ENCODE results near the gene GUCD1.

The GUCD1 gene

DNA sequence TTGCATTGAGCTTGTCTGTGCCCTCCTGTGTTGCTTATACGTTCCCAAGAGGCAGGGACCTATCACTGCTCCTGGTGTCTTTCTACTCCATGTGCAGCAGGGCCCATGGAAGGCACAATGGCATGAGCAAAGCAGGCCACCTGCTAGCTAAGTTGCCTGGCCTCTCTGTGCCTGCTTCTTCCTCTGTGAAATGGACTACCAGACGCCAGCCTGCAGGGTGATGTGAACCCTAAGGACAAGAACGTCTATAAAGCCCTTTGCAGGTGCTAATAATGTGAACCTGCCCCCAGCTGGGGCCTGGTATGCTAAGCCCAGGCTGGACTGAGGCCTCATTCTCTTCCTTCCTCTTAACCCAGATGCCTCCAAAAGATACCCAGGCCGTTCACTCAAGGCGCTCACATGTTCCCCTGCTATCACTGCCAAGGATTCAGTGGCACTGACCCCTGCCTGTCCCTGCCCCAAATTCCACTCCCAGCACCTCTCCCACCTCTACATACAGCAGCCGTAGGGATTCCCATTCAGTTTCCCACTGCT, 4.0 kb downstream of the GUCD1 start:
- Histone ChIP-seq H4K20me1 (ENCODE audit: insufficient read depth, low read length) (no peaks in the 10 kb centered on the region), H3K4me1 (ENCODE audit: insufficient read depth, low read length, severe bottlenecking) (peaks cover 36% of the 10 kb centered on the region), H3K79me2 (ENCODE audit: insufficient read depth, low read length) (peaks cover 20% of the 10 kb centered on the region), H3K9ac (ENCODE audit: low read length) (no peak overlapping the region; the same call in 1 of the 2 replicates), H3F3A (ENCODE audit: insufficient read depth, low read length) (no peaks in the 10 kb centered on the region), H3K27me3 (ENCODE audit: insufficient read depth, low read length) (no peaks in the 10 kb centered on the region), H2AFZ (ENCODE audit: low read length) (no peak overlapping the region), H3K9me2 (ENCODE audit: low read depth, low read length) (no peaks in the 10 kb centered on the region), H3K36me3 (ENCODE audit: insufficient read depth, low read length) (peaks cover 61% of the 10 kb centered on the region), H3K27ac (ENCODE audit: low read depth, low read length, poor library complexity, severe bottlenecking) (no peak overlapping the region), H3K4me3 (ENCODE audit: low read depth, low read length, poor library complexity, severe bottlenecking) (no peak overlapping the region), H3K9me3 (ENCODE audit: low read length) (no peaks in the 10 kb centered on the region), H3K4me2 (ENCODE audit: low read length) (no peak overlapping the region)
- no peak for TF ChIP-seq CTCF (IDR thresholded peaks at IDR 0.05; ENCODE audit: low read length)
- no peak for TF ChIP-seq EZH2 (IDR thresholded peaks at IDR 0.05; ENCODE audit: borderline replicate concordance, low read length)

DNA sequence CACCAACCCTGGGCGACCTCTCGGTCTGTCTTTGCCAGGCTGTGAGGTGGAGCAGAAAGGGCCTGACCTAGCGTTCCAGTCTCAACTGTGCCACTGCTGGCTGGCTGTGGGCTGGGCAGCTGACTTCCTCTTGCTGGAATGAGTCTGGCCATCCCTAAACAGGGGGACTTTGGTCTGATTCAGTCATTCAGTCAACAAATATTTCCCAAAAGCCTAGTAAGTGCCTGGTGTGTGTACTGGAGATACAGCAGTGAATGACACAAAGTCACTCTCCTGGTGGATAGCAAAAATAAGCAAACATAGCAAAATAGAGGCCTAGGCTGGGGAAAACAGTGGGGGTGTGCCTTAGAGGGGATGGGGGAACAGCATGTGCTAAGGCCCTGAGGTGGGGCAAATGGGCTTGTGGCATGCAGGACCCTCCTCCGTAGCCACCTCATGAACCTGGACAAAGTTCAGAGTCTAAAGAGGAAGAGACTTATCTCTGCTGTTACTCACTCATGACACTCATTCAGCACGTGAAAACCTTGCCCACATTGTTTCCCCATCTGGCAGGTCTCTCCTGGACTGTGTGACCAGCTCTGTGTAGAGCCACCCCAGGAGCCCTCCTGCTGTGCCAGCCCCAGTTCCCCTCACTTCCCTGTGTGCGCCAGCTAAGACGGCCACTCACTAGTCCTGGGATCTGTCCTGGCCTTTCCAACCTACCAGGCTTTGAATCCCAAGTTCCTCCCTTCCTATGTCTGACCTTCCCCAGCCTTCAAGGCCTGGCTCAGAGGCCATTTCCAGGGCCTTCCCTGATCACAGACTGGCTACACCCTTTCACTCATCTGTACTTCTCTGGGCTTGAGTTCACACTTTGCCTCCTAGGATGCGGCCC, 4.7 kb downstream of the GUCD1 start:
- no peak overlapping the region for H3K4me2 ChIP-seq (ENCODE audit: low read length)
- H4K20me1 ChIP-seq (ENCODE audit: insufficient read depth, low read length) = no peaks in the 10 kb centered on the region
- peaks cover 62% of the 10 kb centered on the region for H3K36me3 ChIP-seq (ENCODE audit: insufficient read depth, low read length)
- no peaks in the 10 kb centered on the region for H3K9me3 ChIP-seq (ENCODE audit: low read length)
- no peak overlapping the region; the same call in 1 of the 2 replicates for H3K9ac ChIP-seq (ENCODE audit: low read length)
- no peak overlapping the region for H3K27ac ChIP-seq (ENCODE audit: low read depth, low read length, poor library complexity, severe bottlenecking)
- no peak overlapping the region for H2AFZ ChIP-seq (ENCODE audit: low read length)
- no peaks in the 10 kb centered on the region for H3F3A ChIP-seq (ENCODE audit: insufficient read depth, low read length)
- no peak for TF ChIP-seq CTCF (IDR thresholded peaks at IDR 0.05; ENCODE audit: low read length)
- TF ChIP-seq EZH2 (IDR thresholded peaks at IDR 0.05; ENCODE audit: borderline replicate concordance, low read length) = no peak
- no peak overlapping the region for H3K4me3 ChIP-seq (ENCODE audit: low read depth, low read length, poor library complexity, severe bottlenecking)
- H3K27me3 ChIP-seq (ENCODE audit: insufficient read depth, low read length) = no peaks in the 10 kb centered on the region
- H3K9me2 ChIP-seq (ENCODE audit: low read depth, low read length) = no peaks in the 10 kb centered on the region
- peaks cover 18% of the 10 kb centered on the region; the same call in 1 of the 2 replicates for H3K79me2 ChIP-seq (ENCODE audit: insufficient read depth, low read length)
- peaks cover 36% of the 10 kb centered on the region for H3K4me1 ChIP-seq (ENCODE audit: insufficient read depth, low read length, severe bottlenecking)

- Histone ChIP-seq H3K9ac (ENCODE audit: low read length) (no peak overlapping the region), H3K9me2 (ENCODE audit: low read depth, low read length) (no peaks in the 10 kb centered on the region), H4K20me1 (ENCODE audit: insufficient read depth, low read length) (no peaks in the 10 kb centered on the region), H3K4me3 (ENCODE audit: low read depth, low read length, poor library complexity, severe bottlenecking) (no peak overlapping the region), H3K4me2 (ENCODE audit: low read length) (no peak overlapping the region), H3F3A (ENCODE audit: insufficient read depth, low read length) (no peaks in the 10 kb centered on the region), H3K79me2 (ENCODE audit: insufficient read depth, low read length) (peaks cover 10% of the 10 kb centered on the region; the same call in 1 of the 2 replicates), H2AFZ (ENCODE audit: low read length) (no peak overlapping the region), H3K4me1 (ENCODE audit: insufficient read depth, low read length, severe bottlenecking) (peaks cover 32% of the 10 kb centered on the region), H3K27me3 (ENCODE audit: insufficient read depth, low read length) (no peaks in the 10 kb centered on the region), H3K9me3 (ENCODE audit: low read length) (no peaks in the 10 kb centered on the region), H3K36me3 (ENCODE audit: insufficient read depth, low read length) (peaks cover 76% of the 10 kb centered on the region), H3K27ac (ENCODE audit: low read depth, low read length, poor library complexity, severe bottlenecking) (no peak overlapping the region)
- TF ChIP-seq CTCF (IDR thresholded peaks at IDR 0.05; ENCODE audit: low read length) (no peak), EZH2 (IDR thresholded peaks at IDR 0.05; ENCODE audit: borderline replicate concordance, low read length) (no peak)
Observed at GRCh38 chr22:24548812-24549211, 6.1 kb downstream of the GUCD1 start.

All from OCI-LY1 (cell line).